Fibroblast of villous mesenchyme (primary cell): Measurements from ENCODE around the gene EGFLAM. TPM values are rescaled to one million over a fixed set of nuclear protein-coding genes. Genes with fewer than 3 reads are reported as not detected.

Experiments used
- DNase-seq: peaks from one replicate; pipeline ENCODE4 v3.0.0-alpha.2; 2010; ENCODE audit warnings: low read depth
- H3K4me3 ChIP-seq: 2 replicates; pipeline ENCODE4 v1.5.1; 2011; ENCODE audit warnings: low read depth, mild to moderate bottlenecking, low read length
- CTCF ChIP-seq: IDR thresholded peaks from 2 replicates; pipeline ENCODE4 v1.5.1; 2012; ENCODE audit warnings: low read depth, mild to moderate bottlenecking, low read length; ENCODE audit not compliant: insufficient read depth
- total RNA-seq: library from RNA; depleted of rRNA; stranded (reverse); fragments of >200 nt; gene quantifications from 2 replicates; pipeline ENCODE4 v1.2.3, GENCODE V29; 2012

EGFLAM gene
- total RNA-seq, 1 donor = 3.0 TPM

GRCh38 chr5:38249812-38250211 lies 8.5 kb upstream of the EGFLAM start:
- no peak overlapping the region for H3K4me3 ChIP-seq
- peak; percentile 90 for DNase-seq
- TF ChIP-seq CTCF = no peak

GRCh38 chr5:38250763-38251448 lies 7.5 kb upstream of the EGFLAM start:
- no peak for TF ChIP-seq CTCF
- DNase-seq = no peak
- H3K4me3 ChIP-seq = no peak overlapping the region

GRCh38 chr5:38253759-38254158 lies 4.6 kb upstream of the EGFLAM start:
- TF ChIP-seq CTCF = no peak
- no peak for DNase-seq
- H3K4me3 ChIP-seq = no peak overlapping the region

GRCh38 chr5:38257308-38258041 lies 884 bp upstream of the EGFLAM start:
- TF ChIP-seq CTCF = no peak
- peak overlapping the region; percentile 70 for H3K4me3 ChIP-seq
- DNase-seq = no peak

GRCh38 chr5:38258042-38258318 lies 379 bp upstream of the EGFLAM start:
- DNase-seq = no peak
- H3K4me3 ChIP-seq = peak overlapping the region; percentile 70
- no peak for TF ChIP-seq CTCF

- no peak for TF ChIP-seq CTCF
- peak overlapping the region; percentile 70 for H3K4me3 ChIP-seq
- no peak for DNase-seq
These were observed 876 bp downstream of the EGFLAM start for GRCh38 chr5:38259062-38259808.
